SJSA1 (cell line): ENCODE data around the gene ABCG1. TPM values are rescaled to one million over a fixed set of nuclear protein-coding genes. Genes with fewer than 3 reads are reported as not detected.

Experiments used
- DNase-seq, 2 experiments: peaks; one replicate each; pipeline ENCODE4 v3.0.0-alpha.2; 2015 to 2020; ENCODE audit warnings: low spot score in 2 of 2, low read depth in 1 of 2
- H3K27ac ChIP-seq: fragments of 250-450 bp; sonication (Bioruptor Pico); 2 replicates; pipeline ENCODE4 v1.5.1; 2020; ENCODE audit warnings: mild to moderate bottlenecking, moderate library complexity
- H3K27me3 ChIP-seq: fragments of 250-450 bp; sonication (Bioruptor Pico); replicated peaks from 2 replicates; pipeline ENCODE4 v1.5.1; 2020; ENCODE audit warnings: mild to moderate bottlenecking, moderate library complexity
- H3K36me3 ChIP-seq: fragments of 250-450 bp; sonication (Bioruptor Pico); 2 replicates; pipeline ENCODE4 v1.5.1; 2020; ENCODE audit warnings: mild to moderate bottlenecking
- H3K4me1 ChIP-seq: fragments of 250-450 bp; sonication (Bioruptor Pico); replicated peaks from 2 replicates; pipeline ENCODE4 v1.6.1; 2021; ENCODE audit warnings: mild to moderate bottlenecking
- H3K4me3 ChIP-seq: fragments of 250-450 bp; sonication (Bioruptor Pico); 2 replicates; pipeline ENCODE4 v1.5.1; 2020; ENCODE audit warnings: mild to moderate bottlenecking
- H3K9me3 ChIP-seq: fragments of 250-450 bp; sonication (Bioruptor Pico); replicated peaks from 2 replicates; pipeline ENCODE4 v1.5.1; 2020; ENCODE audit warnings: mild to moderate bottlenecking
- total RNA-seq: library from RNA; depleted of rRNA; stranded (reverse); fragments of >200 nt; shearing (Covaris generic); gene quantifications from 2 replicates; pipeline ENCODE4 v1.2.3, GENCODE V29; 2014

ABCG1 gene
- total RNA-seq, 1 experiment from 2014 or later: 11.5 TPM

GRCh38 chr21:42250422-42251403 is 31.8 kb downstream of the ABCG1 start:
- H3K27ac ChIP-seq: peak overlapping the region; percentile 72
- H3K4me1 ChIP-seq: peaks cover 30% of the 10 kb centered on the region
- peak; percentile 88 to 90 for DNase-seq
- H3K9me3 ChIP-seq: no peaks in the 10 kb centered on the region
- H3K4me3 ChIP-seq: no peak overlapping the region
- H3K27me3 ChIP-seq: no peaks in the 10 kb centered on the region
- H3K36me3 ChIP-seq: no peaks in the 10 kb centered on the region; the same call in 1 of the 2 replicates

- no peaks in the 10 kb centered on the region; the same call in 1 of the 2 replicates for H3K36me3 ChIP-seq
- H3K9me3 ChIP-seq: no peaks in the 10 kb centered on the region
- H3K27me3 ChIP-seq: no peaks in the 10 kb centered on the region
- H3K4me3 ChIP-seq: no peak overlapping the region
- no peak for DNase-seq
- H3K27ac ChIP-seq: peak overlapping the region; percentile 72
- H3K4me1 ChIP-seq: peaks cover 30% of the 10 kb centered on the region
Measured at GRCh38 chr21:42251654-42252324, 32.8 kb downstream of the ABCG1 start.

DNA sequence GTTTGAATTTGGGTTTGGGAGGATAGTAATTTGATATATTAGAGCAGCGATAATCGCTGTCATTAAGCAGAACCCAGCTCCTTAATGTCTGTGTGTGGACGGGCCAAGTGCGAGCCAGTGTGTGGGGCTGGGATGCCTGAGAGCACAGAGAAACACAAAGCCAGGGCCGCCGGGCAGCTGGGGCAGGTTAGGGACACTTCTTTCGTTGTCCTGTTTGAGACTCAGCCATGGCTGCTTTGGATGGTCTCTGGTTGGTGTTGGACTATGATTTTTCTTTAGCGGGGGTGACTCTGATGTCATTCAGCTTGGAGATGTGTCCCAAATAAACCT is 33.4 kb downstream of the ABCG1 start:
- Histone ChIP-seq H3K4me1 (peaks cover 30% of the 10 kb centered on the region), H3K36me3 (no peaks in the 10 kb centered on the region; the same call in 1 of the 2 replicates), H3K9me3 (no peaks in the 10 kb centered on the region), H3K27me3 (no peaks in the 10 kb centered on the region), H3K4me3 (no peak overlapping the region), H3K27ac (no peak overlapping the region)
- no peak for DNase-seq

- H3K27me3 ChIP-seq: no peaks in the 10 kb centered on the region
- H3K4me3 ChIP-seq: no peak overlapping the region
- H3K4me1 ChIP-seq: peaks cover 30% of the 10 kb centered on the region
- H3K36me3 ChIP-seq: no peaks in the 10 kb centered on the region; the same call in 1 of the 2 replicates
- H3K27ac ChIP-seq: no peak overlapping the region
- no peaks in the 10 kb centered on the region for H3K9me3 ChIP-seq
- DNase-seq: no peak
Measured at GRCh38 chr21:42252778-42253340, 33.9 kb downstream of the ABCG1 start.

DNA sequence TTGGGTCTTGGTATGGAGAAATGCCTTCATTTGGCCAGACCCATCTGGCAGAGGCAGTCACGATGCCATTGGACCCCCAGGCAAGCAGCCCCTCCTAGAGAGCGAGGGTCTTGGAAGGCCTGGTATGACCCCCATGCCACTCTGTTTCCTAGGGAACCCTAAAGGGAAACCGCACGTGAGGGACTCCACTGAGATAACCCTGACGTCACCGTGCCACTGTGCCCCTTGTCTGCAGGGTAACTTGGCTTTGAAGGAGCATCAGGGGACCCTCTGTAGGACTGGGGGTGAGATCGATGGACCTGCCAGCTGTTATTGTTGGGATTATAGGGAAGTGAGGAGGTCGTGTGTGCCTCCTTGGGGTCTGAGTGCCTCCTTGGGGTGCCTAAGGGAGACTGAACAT is 34.5 kb downstream of the ABCG1 start:
- no peak for DNase-seq
- Histone ChIP-seq H3K27me3 (no peaks in the 10 kb centered on the region), H3K36me3 (no peaks in the 10 kb centered on the region; the same call in 1 of the 2 replicates), H3K27ac (no peak overlapping the region), H3K4me3 (no peak overlapping the region), H3K4me1 (peaks cover 30% of the 10 kb centered on the region), H3K9me3 (no peaks in the 10 kb centered on the region)

- Histone ChIP-seq H3K4me3 (no peak overlapping the region), H3K27me3 (no peaks in the 10 kb centered on the region), H3K36me3 (no peaks in the 10 kb centered on the region; the same call in 1 of the 2 replicates), H3K4me1 (peaks cover 35% of the 10 kb centered on the region), H3K9me3 (no peaks in the 10 kb centered on the region), H3K27ac (no peak overlapping the region)
- no peak for DNase-seq
Measured at GRCh38 chr21:42254083-42254482, 35.1 kb downstream of the ABCG1 start.

- Histone ChIP-seq H3K9me3 (no peaks in the 10 kb centered on the region), H3K27me3 (no peaks in the 10 kb centered on the region), H3K4me1 (peaks cover 29% of the 10 kb centered on the region), H3K27ac (no peak overlapping the region), H3K36me3 (no peaks in the 10 kb centered on the region; the same call in 1 of the 2 replicates), H3K4me3 (no peak overlapping the region)
- no peak for DNase-seq
Measured at GRCh38 chr21:42254651-42255601, 36.0 kb downstream of the ABCG1 start.

DNA sequence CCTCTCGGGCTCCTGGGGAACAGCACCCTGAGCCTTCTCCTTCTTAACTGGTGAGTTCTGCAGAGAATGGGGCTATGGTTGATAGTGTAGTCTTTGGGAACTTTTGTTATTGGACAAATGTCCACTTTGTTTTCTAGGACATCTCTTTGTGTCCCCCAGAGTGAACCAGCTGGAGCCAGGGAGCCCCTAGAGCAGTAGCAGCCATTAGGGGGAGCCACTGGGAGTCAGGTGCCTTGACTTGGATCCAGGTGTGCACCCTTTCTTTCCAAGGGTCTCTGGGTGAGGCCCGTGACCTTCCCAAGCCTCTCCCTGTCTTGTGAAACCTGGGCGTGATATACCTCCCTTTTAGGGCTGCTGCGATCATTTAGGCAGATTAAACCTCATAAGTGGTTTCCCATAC is 36.9 kb downstream of the ABCG1 start:
- Histone ChIP-seq H3K4me3 (no peak overlapping the region), H3K27ac (no peak overlapping the region), H3K27me3 (no peaks in the 10 kb centered on the region), H3K36me3 (no peaks in the 10 kb centered on the region; the same call in 1 of the 2 replicates), H3K9me3 (no peaks in the 10 kb centered on the region), H3K4me1 (peaks cover 29% of the 10 kb centered on the region)
- DNase-seq: no peak

DNA sequence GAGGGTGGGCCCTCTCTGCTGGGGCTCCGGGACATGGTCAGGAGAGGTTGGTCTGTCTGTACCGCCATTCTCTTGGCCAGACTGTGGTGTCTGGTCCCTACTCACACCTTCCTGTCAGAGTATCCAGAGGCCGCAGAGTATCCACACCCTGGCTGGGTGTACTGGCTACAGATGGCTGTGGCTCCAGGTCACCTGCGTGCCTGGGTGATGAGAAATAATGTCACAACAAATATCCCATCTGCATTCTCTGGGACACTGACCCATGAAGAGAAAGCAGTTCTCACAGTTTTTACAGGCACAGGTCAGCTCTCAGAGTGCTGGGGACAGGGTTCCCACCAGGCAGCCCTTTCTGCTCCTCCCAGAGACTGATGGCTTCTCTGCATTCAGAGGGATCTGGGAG is 37.4 kb downstream of the ABCG1 start:
- Histone ChIP-seq H3K9me3 (no peaks in the 10 kb centered on the region), H3K36me3 (no peaks in the 10 kb centered on the region; the same call in 1 of the 2 replicates)
- no peak for DNase-seq

DNA sequence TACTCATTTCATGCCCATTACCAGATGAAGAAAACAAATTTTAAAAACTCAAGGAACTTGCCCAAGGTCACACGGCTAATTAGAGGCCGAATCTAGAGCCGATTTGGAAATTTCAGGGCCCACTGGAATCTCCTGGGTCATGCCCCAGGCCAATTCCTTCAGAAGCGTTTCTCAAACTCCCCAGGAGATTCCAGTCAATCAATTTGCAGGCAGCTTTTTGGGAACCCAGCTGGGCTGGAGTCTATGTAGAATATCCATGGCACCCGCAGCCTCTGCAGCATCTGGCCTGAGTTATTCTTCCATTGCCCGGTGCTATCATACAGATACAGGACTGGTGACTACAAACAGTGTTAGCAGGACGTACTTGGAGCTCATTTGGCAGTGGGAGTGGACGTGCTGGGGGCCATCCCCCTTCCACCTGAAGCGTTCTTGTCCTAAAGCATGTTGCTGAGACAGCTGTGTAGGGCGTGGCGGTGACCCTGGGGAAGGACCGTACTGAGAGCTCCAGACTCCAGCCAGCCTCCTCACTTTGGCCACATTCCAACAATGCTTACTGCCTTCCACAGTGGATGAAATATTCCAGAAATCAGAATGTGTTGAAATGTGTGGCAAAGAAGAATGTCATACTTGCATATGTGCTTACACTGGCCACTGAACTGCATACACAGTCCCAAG is 38.3 kb downstream of the ABCG1 start:
- DNase-seq: no peak
- Histone ChIP-seq H3K9me3 (no peaks in the 10 kb centered on the region), H3K4me3 (no peak overlapping the region), H3K36me3 (no peaks in the 10 kb centered on the region), H3K27ac (no peak overlapping the region), H3K4me1 (peaks cover 27% of the 10 kb centered on the region), H3K27me3 (no peaks in the 10 kb centered on the region)

More for the DNA sequence above, 37.4 kb downstream of the ABCG1 start:
- H3K4me3 ChIP-seq: no peak overlapping the region
- H3K4me1 ChIP-seq: peaks cover 27% of the 10 kb centered on the region
- H3K27ac ChIP-seq: no peak overlapping the region
- H3K27me3 ChIP-seq: no peaks in the 10 kb centered on the region

- Histone ChIP-seq H3K4me3 (no peak overlapping the region), H3K9me3 (no peaks in the 10 kb centered on the region), H3K4me1 (peaks cover 38% of the 10 kb centered on the region), H3K36me3 (no peaks in the 10 kb centered on the region), H3K27ac (no peak overlapping the region), H3K27me3 (no peaks in the 10 kb centered on the region)
- peak; percentile 44 to 65 for DNase-seq
Measured at GRCh38 chr21:42258150-42258884, 39.4 kb downstream of the ABCG1 start.

GRCh38 chr21:42258885-42259407 is 40.0 kb downstream of the ABCG1 start:
- Histone ChIP-seq H3K4me1 (peaks cover 44% of the 10 kb centered on the region), H3K36me3 (no peaks in the 10 kb centered on the region), H3K27me3 (no peaks in the 10 kb centered on the region), H3K4me3 (no peak overlapping the region), H3K9me3 (no peaks in the 10 kb centered on the region), H3K27ac (no peak overlapping the region)
- no peak for DNase-seq
